Subcutaneous abdominal adipose tissue (tissue), 5 donors: Measurements from ENCODE around the gene CALB2.

Experiments used
- H3K27ac ChIP-seq: one replicate; pipeline ENCODE4 v1.7.0; 2013; ENCODE audit warnings: low read depth, mild to moderate bottlenecking, inconsistent platforms, low read length, moderate library complexity
- H3K27me3 ChIP-seq, 5 donors: one replicate each; pipeline ENCODE4 v1.7.0; 2013; ENCODE audit warnings: low read length in 5 of 5, inconsistent platforms in 1 of 5; ENCODE audit not compliant: control insufficient read depth in 5 of 5, insufficient read depth in 4 of 5
- H3K36me3 ChIP-seq, 5 donors: one replicate each; pipeline ENCODE4 v1.7.0; 2013; ENCODE audit warnings: low read length in 5 of 5; ENCODE audit not compliant: control insufficient read depth in 5 of 5, insufficient read depth in 5 of 5
- H3K4me1 ChIP-seq, 5 donors: one replicate each; pipeline ENCODE4 v1.7.0; 2013; ENCODE audit warnings: low read length in 5 of 5, mild to moderate bottlenecking in 3 of 5, moderate library complexity in 1 of 5; ENCODE audit not compliant: control insufficient read depth in 5 of 5, insufficient read depth in 5 of 5
- H3K4me3 ChIP-seq, 5 donors: one replicate each; pipeline ENCODE4 v1.7.0; 2013; ENCODE audit warnings: low read length in 5 of 5, low read depth in 1 of 5
- H3K9ac ChIP-seq, 5 donors: one replicate each; pipeline ENCODE4 v1.7.0; 2013; ENCODE audit warnings: low read length in 5 of 5, mild to moderate bottlenecking in 4 of 5, moderate library complexity in 3 of 5
- H3K9me3 ChIP-seq, 5 donors: one replicate each; pipeline ENCODE4 v1.7.0; 2013; ENCODE audit warnings: low read length in 5 of 5; ENCODE audit not compliant: control insufficient read depth in 5 of 5
- donor health status: healthy.
- donor health status: healthy.
- donor health status: healthy.
- donor health status: healthy.
- donor health status: healthy.

CALB2 gene

DNA sequence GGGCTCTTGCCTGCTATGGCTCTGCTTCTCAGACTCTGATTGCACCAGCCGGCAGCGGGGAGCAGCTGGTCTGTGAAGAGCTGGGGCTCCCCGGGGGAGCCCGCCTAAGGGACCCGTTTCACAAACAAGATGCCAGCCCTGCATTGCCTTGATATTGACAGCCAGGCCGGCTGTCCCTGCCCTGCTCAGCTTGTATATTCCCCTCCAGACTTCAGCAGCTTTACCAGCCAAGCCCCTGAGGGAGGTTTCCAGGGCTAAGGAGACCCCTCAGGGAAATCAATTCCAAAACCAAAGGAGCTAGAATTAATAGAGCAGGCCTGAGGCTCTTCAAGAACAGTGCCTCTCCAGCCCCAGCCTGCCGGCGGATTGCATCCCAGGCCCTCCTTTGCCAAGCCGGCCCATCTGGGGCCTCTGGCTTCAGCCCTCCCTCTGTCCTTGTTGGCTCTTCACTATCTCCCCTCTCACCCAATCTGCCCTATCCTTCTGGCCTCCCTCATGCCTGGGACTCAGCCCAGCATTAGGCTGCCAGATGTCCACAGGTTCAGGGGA is 5.7 kb downstream of the CALB2 start:
- Histone ChIP-seq H3K4me3 (no peak overlapping the region), H3K9ac (peak overlapping the region in 3 of 5 donors; percentile 21 to 66 (median 52)), H3K27ac (peak overlapping the region; percentile 79), H3K27me3 (peaks cover 0 to 8% (median 2%) of the 10 kb centered on the region in 5 donors), H3K4me1 (peaks cover 0 to 71% (median 38%) of the 10 kb centered on the region in 5 donors), H3K9me3 (no peaks in the 10 kb centered on the region), H3K36me3 (peaks cover 0 to under 1% (median 0%) of the 10 kb centered on the region in 5 donors)

DNA sequence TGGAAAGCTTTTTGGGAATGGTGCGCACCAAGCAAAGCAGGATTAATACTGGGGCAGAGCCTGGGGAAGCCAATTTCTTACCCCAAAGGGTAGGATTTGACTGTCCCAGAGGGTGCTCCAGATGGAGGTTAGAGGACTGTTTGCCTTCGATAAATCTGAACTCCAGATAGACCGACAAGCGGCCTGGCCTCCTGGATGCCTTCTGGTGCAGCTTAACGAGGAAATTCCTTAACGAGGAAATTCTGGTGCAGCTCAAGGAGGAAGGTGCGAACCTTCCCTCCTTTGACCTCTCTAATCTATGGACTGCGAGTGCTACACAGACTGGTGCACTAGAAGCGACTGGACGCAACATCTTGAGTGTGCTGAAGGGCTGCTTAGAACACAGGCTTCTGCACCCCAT is 6.5 kb downstream of the CALB2 start:
- peaks cover 0 to 5% (median 0%) of the 10 kb centered on the region in 5 donors for H3K36me3 ChIP-seq
- H3K9ac ChIP-seq: peak overlapping the region in 3 of 5 donors; percentile 19 to 66 (median 21)
- peak overlapping the region; percentile 79 for H3K27ac ChIP-seq
- no peaks in the 10 kb centered on the region for H3K9me3 ChIP-seq
- peaks cover 0 to 66% (median 30%) of the 10 kb centered on the region in 5 donors for H3K4me1 ChIP-seq
- H3K4me3 ChIP-seq: peak overlapping the region in 1 of 5 donors; percentile 49
- H3K27me3 ChIP-seq: peaks cover 0 to 3% (median 0%) of the 10 kb centered on the region in 5 donors

DNA sequence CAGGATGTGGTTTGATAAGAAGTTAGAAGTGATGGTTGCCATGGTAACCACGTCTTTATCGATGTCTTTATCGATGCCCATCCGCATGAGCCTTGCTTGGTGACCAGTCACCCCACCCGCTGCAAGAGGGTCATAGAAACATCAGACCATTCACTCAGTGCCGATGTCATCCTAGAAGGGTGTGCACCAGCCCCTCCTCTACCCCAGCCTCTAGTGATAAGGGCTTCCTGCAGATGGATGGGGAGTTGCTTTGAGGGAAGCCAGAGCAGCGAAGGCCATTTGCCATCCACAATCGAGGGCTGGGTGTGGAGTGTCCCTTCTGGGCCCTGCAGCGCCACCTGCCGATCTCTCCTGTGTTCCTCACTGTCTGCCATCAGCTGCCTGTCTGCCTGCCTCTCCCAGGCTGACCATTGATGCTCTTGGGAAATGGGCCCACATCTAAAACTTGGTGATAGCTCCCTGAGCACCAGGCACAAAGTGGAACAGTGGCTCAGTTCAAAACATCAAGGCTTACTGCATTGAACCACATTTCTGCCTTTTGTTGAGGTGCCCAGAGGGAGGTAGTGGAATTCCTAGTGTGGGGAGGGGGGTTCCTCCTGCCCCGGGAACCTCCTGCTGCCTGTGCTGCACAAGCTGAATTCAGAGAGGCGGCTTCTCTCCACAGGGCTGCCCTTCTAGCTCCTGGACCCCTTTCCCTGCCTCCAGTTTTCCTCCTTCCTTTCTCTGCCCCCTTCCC is 8.9 kb downstream of the CALB2 start:
- H3K27ac ChIP-seq: no peak overlapping the region
- H3K36me3 ChIP-seq: peaks cover 0 to 7% (median 0%) of the 10 kb centered on the region in 5 donors
- H3K9ac ChIP-seq: no peak overlapping the region
- no peak overlapping the region for H3K4me3 ChIP-seq
- peaks cover 0 to 3% (median 0%) of the 10 kb centered on the region in 5 donors for H3K27me3 ChIP-seq
- H3K4me1 ChIP-seq: peaks cover 2 to 51% (median 22%) of the 10 kb centered on the region in 5 donors
- H3K9me3 ChIP-seq: no peaks in the 10 kb centered on the region

DNA sequence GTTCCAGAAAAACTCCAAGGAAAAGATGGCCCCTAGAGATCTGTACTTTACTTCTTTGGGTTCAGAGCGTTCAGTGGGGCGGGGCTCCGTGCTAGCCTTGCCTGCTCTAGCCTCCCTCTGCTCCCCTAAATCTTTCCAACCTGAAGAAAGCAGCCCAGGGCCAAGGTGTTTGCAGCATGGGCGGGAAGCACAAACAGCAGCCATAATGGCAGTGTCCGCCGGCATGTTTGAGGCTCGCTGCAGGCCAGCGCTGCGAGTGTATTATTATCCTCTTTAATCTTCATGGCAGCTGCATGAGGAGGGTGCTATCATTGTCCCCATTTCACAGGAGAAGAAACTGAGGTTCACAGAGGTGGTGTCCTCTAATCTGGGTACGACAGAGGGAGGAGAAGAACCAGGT is 10.4 kb downstream of the CALB2 start:
- H3K9ac ChIP-seq: no peak overlapping the region
- peaks cover 0 to 11% (median 3%) of the 10 kb centered on the region in 5 donors for H3K36me3 ChIP-seq
- peaks cover 0 to 3% (median 0%) of the 10 kb centered on the region in 5 donors for H3K27me3 ChIP-seq
- H3K4me3 ChIP-seq: no peak overlapping the region
- no peak overlapping the region for H3K27ac ChIP-seq
- peaks cover 2 to 46% (median 15%) of the 10 kb centered on the region in 5 donors for H3K4me1 ChIP-seq
- H3K9me3 ChIP-seq: no peaks in the 10 kb centered on the region

DNA sequence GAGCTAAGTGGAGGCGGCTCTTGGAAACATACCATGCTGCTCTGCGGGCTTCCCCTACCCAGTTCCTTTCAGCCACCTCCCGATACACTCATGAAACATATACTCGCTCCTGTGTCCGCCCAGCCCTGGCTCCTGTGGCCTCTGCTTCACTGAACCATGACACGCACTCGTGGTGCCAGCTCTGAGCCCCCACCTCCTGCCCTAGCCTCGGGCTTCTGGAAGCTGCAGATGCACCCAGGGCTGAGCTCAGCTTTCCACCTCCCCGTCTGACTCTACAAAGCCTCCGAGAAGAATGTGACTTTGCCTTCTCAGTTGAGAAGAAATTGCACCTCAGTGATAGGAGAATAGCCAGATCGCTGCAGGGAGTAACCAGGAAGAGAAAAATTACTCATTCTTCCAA is 11.0 kb downstream of the CALB2 start:
- H3K36me3 ChIP-seq: peaks cover 0 to 12% (median 3%) of the 10 kb centered on the region in 5 donors
- no peak overlapping the region for H3K9ac ChIP-seq
- peaks cover 2 to 41% (median 10%) of the 10 kb centered on the region in 5 donors for H3K4me1 ChIP-seq
- peaks cover 0 to 3% (median 0%) of the 10 kb centered on the region in 5 donors for H3K27me3 ChIP-seq
- no peaks in the 10 kb centered on the region for H3K9me3 ChIP-seq
- no peak overlapping the region for H3K4me3 ChIP-seq
- no peak overlapping the region for H3K27ac ChIP-seq

DNA sequence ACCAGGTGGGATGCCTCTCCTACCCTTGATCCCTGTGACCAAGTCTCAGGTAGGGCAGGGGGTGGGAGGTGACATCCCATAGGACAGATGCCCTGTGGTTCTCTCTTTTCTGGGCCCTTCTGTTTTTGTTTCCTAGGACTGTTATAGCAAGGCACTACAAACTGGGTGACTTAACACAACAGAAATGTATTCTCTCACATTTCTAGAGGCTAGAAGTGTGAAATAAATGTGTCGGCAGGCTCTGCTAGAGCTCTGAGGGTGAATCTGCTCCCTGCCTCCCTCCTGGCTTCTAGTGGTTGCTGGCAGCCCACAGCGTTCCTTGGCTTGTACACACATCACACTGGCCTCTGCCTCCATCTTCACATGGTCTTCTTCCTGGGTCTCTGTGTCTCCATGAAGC is 12.7 kb downstream of the CALB2 start:
- Histone ChIP-seq H3K4me3 (no peak overlapping the region), H3K27ac (no peak overlapping the region), H3K9me3 (no peaks in the 10 kb centered on the region), H3K36me3 (peaks cover 0 to 26% (median 4%) of the 10 kb centered on the region in 5 donors), H3K27me3 (peaks cover 0 to 3% (median 0%) of the 10 kb centered on the region in 5 donors), H3K4me1 (peaks cover 0 to 28% (median 2%) of the 10 kb centered on the region in 5 donors), H3K9ac (no peak overlapping the region)

DNA sequence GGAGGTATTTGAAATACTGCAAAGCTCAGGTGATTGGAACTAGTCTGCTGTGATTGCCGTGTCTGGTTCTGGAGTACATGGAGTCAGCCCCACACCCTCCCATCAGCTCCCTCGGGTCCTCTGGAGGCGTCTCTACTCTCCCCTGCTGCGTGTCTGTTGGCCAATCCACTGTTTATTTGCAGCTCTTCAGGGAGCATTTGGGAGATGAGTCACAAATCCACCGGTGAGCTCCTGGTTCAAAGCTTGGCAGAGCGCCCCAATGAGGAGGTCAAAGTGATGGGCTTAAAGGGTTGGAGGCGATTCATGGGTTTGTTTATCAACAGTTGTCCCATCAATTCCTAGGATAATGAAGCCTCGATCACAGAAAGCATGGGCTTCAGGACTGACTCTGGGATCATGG is 14.6 kb downstream of the CALB2 start:
- no peak overlapping the region for H3K27ac ChIP-seq
- peaks cover 0 to 44% (median 20%) of the 10 kb centered on the region in 5 donors for H3K36me3 ChIP-seq
- no peaks in the 10 kb centered on the region for H3K9me3 ChIP-seq
- H3K4me1 ChIP-seq: peaks cover 0 to 19% (median 2%) of the 10 kb centered on the region in 5 donors
- H3K9ac ChIP-seq: no peak overlapping the region
- no peak overlapping the region for H3K4me3 ChIP-seq
- peaks cover 0 to 3% (median 0%) of the 10 kb centered on the region in 5 donors for H3K27me3 ChIP-seq

DNA sequence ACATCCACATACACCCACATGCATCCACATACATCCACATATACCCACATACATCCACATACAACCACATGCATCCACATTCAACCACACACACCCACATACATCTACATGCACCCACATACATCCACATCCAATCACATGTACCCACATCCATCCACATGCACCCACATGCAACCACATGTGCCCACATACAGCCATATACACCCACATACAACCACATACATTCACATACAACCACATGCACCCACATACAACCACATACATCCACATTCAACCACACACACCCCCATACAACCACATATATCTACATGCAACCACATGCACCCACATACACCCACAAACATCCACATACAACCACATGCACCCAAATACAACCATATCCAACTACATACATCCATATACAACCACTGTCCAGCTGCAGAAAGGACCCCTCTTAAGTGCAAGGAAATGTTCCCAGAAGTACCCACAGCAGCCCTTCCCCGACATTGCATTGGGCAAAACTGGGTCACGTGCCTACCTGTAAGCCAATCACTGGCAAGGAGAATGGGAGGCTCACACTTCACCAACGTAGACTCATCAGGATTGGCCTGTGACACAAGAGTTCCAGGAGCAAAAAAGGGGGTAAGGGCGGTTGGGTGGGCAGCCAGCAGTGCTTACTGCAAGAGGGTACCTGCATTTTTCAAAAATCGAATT is 18.1 kb downstream of the CALB2 start:
- Histone ChIP-seq H3K9me3 (no peaks in the 10 kb centered on the region), H3K27ac (no peak overlapping the region), H3K4me1 (peaks cover 0 to 9% (median 0%) of the 10 kb centered on the region in 5 donors)

DNA sequence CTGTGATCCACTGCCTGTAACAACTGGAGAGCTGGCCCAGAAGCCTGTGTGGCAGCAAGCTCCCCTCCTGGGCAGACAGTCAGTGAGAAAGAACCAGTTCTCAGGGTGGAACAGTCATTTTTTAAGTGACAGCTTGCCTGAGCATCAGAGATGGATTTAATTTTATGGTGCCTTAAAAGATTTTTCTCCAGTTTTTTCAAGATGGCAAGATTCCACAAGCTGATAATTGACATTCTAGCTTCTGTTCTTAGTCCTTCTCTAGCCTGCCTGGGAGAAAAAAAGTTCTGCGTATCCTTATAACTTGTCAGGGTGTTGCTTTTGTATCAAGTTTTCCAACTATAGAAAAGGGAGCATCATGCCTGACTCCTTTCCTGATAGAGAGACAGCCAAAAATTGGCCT is 21.2 kb downstream of the CALB2 start:
- Histone ChIP-seq H3K36me3 (peaks cover 0 to 53% (median 36%) of the 10 kb centered on the region in 5 donors), H3K27me3 (no peaks in the 10 kb centered on the region), H3K4me1 (peaks cover 0 to 5% (median 0%) of the 10 kb centered on the region in 5 donors), H3K27ac (no peak overlapping the region), H3K9me3 (no peaks in the 10 kb centered on the region), H3K4me3 (no peak overlapping the region), H3K9ac (no peak overlapping the region)

More for the DNA sequence above, 18.1 kb downstream of the CALB2 start:
- Histone ChIP-seq H3K36me3 (peaks cover 0 to 48% (median 20%) of the 10 kb centered on the region in 5 donors), H3K4me3 (no peak overlapping the region), H3K27me3 (no peaks in the 10 kb centered on the region), H3K9ac (no peak overlapping the region)
